Loucy (cell line): ENCODE results near the gene PTCHD1.

Experiments
- H2AFZ ChIP-seq: fragments of 200-600 bp; sonication (generic); 2 replicates; pipeline ENCODE4 v1.6.0; 2016; ENCODE audit warnings: antibody characterized with exemption, mild to moderate bottlenecking, low read length, moderate library complexity
- H3F3A ChIP-seq: fragments of 200-600 bp; 2 replicates; pipeline ENCODE4 v1.6.0; 2016; ENCODE audit warnings: antibody characterized with exemption, low read depth, mild to moderate bottlenecking
- H3K27me3 ChIP-seq: fragments of 200-600 bp; sonication (generic); 2 replicates; pipeline ENCODE4 v1.6.1; 2014; ENCODE audit warnings: low read length, mild to moderate bottlenecking; ENCODE audit not compliant: insufficient read depth, poor library complexity, severe bottlenecking
- H3K36me3 ChIP-seq: fragments of 200-600 bp; sonication (generic); 2 replicates; pipeline ENCODE4 v1.6.1; 2016; ENCODE audit warnings: low read length; ENCODE audit not compliant: insufficient read depth
- H3K4me1 ChIP-seq: fragments of 200-600 bp; sonication (generic); 2 replicates; pipeline ENCODE4 v1.5.1; 2014; ENCODE audit warnings: low read length, mild to moderate bottlenecking; ENCODE audit not compliant: insufficient read depth, poor library complexity, severe bottlenecking
- H3K4me2 ChIP-seq: fragments of 200-600 bp; sonication (generic); 2 replicates; pipeline ENCODE4 v1.6.0; 2014; ENCODE audit warnings: antibody characterized with exemption, low read length, low read depth, mild to moderate bottlenecking; ENCODE audit not compliant: poor library complexity, severe bottlenecking
- H3K4me3 ChIP-seq: fragments of 200-600 bp; sonication (generic); 2 replicates; pipeline ENCODE4 v1.5.1; 2014; ENCODE audit warnings: low read length, mild to moderate bottlenecking, mixed read lengths; ENCODE audit not compliant: poor library complexity, severe bottlenecking
- H3K79me2 ChIP-seq: fragments of 200-600 bp; sonication (generic); 2 replicates; pipeline ENCODE4 v1.6.1; 2014; ENCODE audit warnings: low read length; ENCODE audit not compliant: insufficient read depth
- H3K9ac ChIP-seq: fragments of 200-600 bp; sonication (generic); 2 replicates; pipeline ENCODE4 v1.6.0; 2014; ENCODE audit warnings: mild to moderate bottlenecking, low read depth, low read length, moderate library complexity; ENCODE audit not compliant: poor library complexity, severe bottlenecking
- H3K9me2 ChIP-seq: fragments of 200-600 bp; sonication (generic); replicated peaks from 2 replicates; pipeline ENCODE4 v1.6.1; 2016; ENCODE audit warnings: low read depth, low read length, mixed read lengths
- H3K9me3 ChIP-seq: fragments of 200-600 bp; sonication (generic); 2 replicates; pipeline ENCODE4 v1.6.1; 2014; ENCODE audit warnings: mild to moderate bottlenecking, antibody characterized with exemption, low read length, low read depth; ENCODE audit not compliant: insufficient read depth
- H4K20me1 ChIP-seq: fragments of 200-600 bp; sonication (generic); 2 replicates; pipeline ENCODE4 v1.6.0; 2014; ENCODE audit warnings: antibody characterized with exemption, low read length, mild to moderate bottlenecking; ENCODE audit not compliant: insufficient read depth, poor library complexity, severe bottlenecking
- CTCF ChIP-seq: fragments of 200-600 bp; sonication (generic); conservative IDR thresholded peaks from 2 replicates; pipeline ENCODE4 v1.5.1; 2014; ENCODE audit warnings: mild to moderate bottlenecking, antibody characterized with exemption, low read length
- EZH2phosphoT487 ChIP-seq: fragments of 200-600 bp; IDR thresholded peaks from 2 replicates; pipeline ENCODE4 v1.6.1; 2018; ENCODE audit warnings: antibody characterized with exemption, mild to moderate bottlenecking, moderate library complexity, borderline replicate concordance

The PTCHD1 gene

GRCh38 chrX:23332888-23333821, 1.5 kb upstream of the PTCHD1 start:
- Histone ChIP-seq H3K4me1 (no peaks in the 10 kb centered on the region), H3F3A (no peaks in the 10 kb centered on the region), H3K79me2 (no peaks in the 10 kb centered on the region), H3K4me3 (no peak overlapping the region), H3K4me2 (no peak overlapping the region), H3K27me3 (no peaks in the 10 kb centered on the region), H2AFZ (no peak overlapping the region), H4K20me1 (no peaks in the 10 kb centered on the region), H3K9ac (no peak overlapping the region), H3K9me2 (no peaks in the 10 kb centered on the region), H3K36me3 (no peaks in the 10 kb centered on the region), H3K9me3 (no peaks in the 10 kb centered on the region)
- TF ChIP-seq CTCF = no peak
- TF ChIP-seq EZH2phosphoT487 = no peak

GRCh38 chrX:23333842-23334520, 668 bp upstream of the PTCHD1 start:
- no peaks in the 10 kb centered on the region for H3K79me2 ChIP-seq
- H3F3A ChIP-seq = no peaks in the 10 kb centered on the region
- no peak overlapping the region for H3K4me3 ChIP-seq
- TF ChIP-seq CTCF = no peak
- TF ChIP-seq EZH2phosphoT487 = no peak
- H3K36me3 ChIP-seq = no peaks in the 10 kb centered on the region
- H3K4me2 ChIP-seq = no peak overlapping the region
- H2AFZ ChIP-seq = no peak overlapping the region
- H3K9me3 ChIP-seq = no peaks in the 10 kb centered on the region
- H3K27me3 ChIP-seq = no peaks in the 10 kb centered on the region
- no peaks in the 10 kb centered on the region for H3K9me2 ChIP-seq
- no peaks in the 10 kb centered on the region for H3K4me1 ChIP-seq
- H3K9ac ChIP-seq = no peak overlapping the region
- no peaks in the 10 kb centered on the region for H4K20me1 ChIP-seq

GRCh38 chrX:23334521-23334847, 165 bp upstream of the PTCHD1 start:
- no peak for TF ChIP-seq CTCF
- no peak for TF ChIP-seq EZH2phosphoT487
- Histone ChIP-seq H3K79me2 (no peaks in the 10 kb centered on the region), H3K9me2 (no peaks in the 10 kb centered on the region), H3F3A (no peaks in the 10 kb centered on the region), H3K4me2 (no peak overlapping the region), H3K4me3 (no peak overlapping the region), H3K27me3 (no peaks in the 10 kb centered on the region), H3K4me1 (no peaks in the 10 kb centered on the region), H3K9me3 (no peaks in the 10 kb centered on the region), H4K20me1 (no peaks in the 10 kb centered on the region), H3K36me3 (no peaks in the 10 kb centered on the region), H2AFZ (no peak overlapping the region), H3K9ac (no peak overlapping the region)
